Body of pancreas (tissue), 4 donors: ENCODE measurements around the gene RUBCN.

Experiments used
- CTCF ChIP-seq, 7 experiments: fragments of 450-650 bp in 4 of 7; fragments of 200-600 bp in 3 of 7; sonication (generic) in 3 of 7; IDR thresholded peaks; one replicate each; pipeline ENCODE4 v1.5.1; 2016 to 2019; ENCODE audit warnings: antibody characterized with exemption in 7 of 7
- POLR2A ChIP-seq, 3 donors: fragments of 450-650 bp; IDR thresholded peaks; one replicate each; pipeline ENCODE4 v1.6.1; 2016; ENCODE audit warnings: antibody characterized with exemption in 3 of 3, mild to moderate bottlenecking in 2 of 3

GRCh38 chr3:197675563-197675860, 61.2 kb downstream of the RUBCN start:
- no peak for TF ChIP-seq CTCF (IDR thresholded peaks at IDR 0.05)
- no peak for TF ChIP-seq POLR2A (IDR thresholded peaks at IDR 0.05)
